K562 (cell line): ENCODE data around the gene RIOK3. TPM values are rescaled to one million over a fixed set of nuclear protein-coding genes. Genes with fewer than 3 reads are reported as not detected.

Experiments used
- ARID3B ChIP-seq: fragments of 250-450 bp; sonication (Bioruptor Pico); IDR thresholded peaks from 2 replicates; pipeline ENCODE4 v1.4.0; 2020; ENCODE audit warnings: borderline replicate concordance
- ATF1 ChIP-seq, 2 experiments: fragments of 450-650 bp in 1 of 2; IDR thresholded peaks; 2 replicates each; pipeline ENCODE4 v1.6.1; 2016; ENCODE audit warnings: missing compliant biosample characterization in 1 of 2, missing genetic modification characterization in 1 of 2
- CBX3 ChIP-seq, 2 experiments: IDR thresholded peaks; 1 replicate in 1 of 2; 2 replicates in 1 of 2; pipeline ENCODE4 v1.6.1; 2012; ENCODE audit warnings: inconsistent platforms in 2 of 2, low read length in 2 of 2, borderline replicate concordance in 1 of 2, control low read depth in 1 of 2
- CTCF ChIP-seq, 3 experiments: IDR thresholded peaks in 2 of 3; conservative IDR thresholded peaks in 1 of 3; 2 replicates each; pipeline ENCODE4 v1.5.1; 2011 to 2012; ENCODE audit warnings: low read length in 3 of 3, mild to moderate bottlenecking in 3 of 3, control low read depth in 2 of 3, improper control_type of control experiment in 1 of 3, inconsistent platforms in 1 of 3, low read depth in 1 of 3, mixed read lengths in 1 of 3, moderate library complexity in 1 of 3; ENCODE audit not compliant: insufficient read depth in 2 of 3
- EWSR1 ChIP-seq: fragments of 450-650 bp; IDR thresholded peaks from 2 replicates; pipeline ENCODE4 v1.6.1; 2018; ENCODE audit warnings: borderline replicate concordance, mild to moderate bottlenecking, low read depth, moderate library complexity; ENCODE audit not compliant: partially characterized antibody
- FOXA1 ChIP-seq: fragments of 450-650 bp; IDR thresholded peaks from 2 replicates; pipeline ENCODE4 v1.6.1; 2016; ENCODE audit warnings: mild to moderate bottlenecking, borderline replicate concordance
- HDAC2 ChIP-seq: fragments of 450-650 bp; IDR thresholded peaks from 2 replicates; pipeline ENCODE4 v1.6.1; 2016; ENCODE audit warnings: mild to moderate bottlenecking
- LEF1 ChIP-seq: fragments of 450-650 bp; IDR thresholded peaks from 2 replicates; pipeline ENCODE4 v1.6.1; 2016; ENCODE audit warnings: mild to moderate bottlenecking
- MNT ChIP-seq, 2 experiments: fragments of 450-650 bp; conservative IDR thresholded peaks; 2 replicates each; pipeline ENCODE4 v1.6.1; 2017; ENCODE audit warnings: mild to moderate bottlenecking in 2 of 2, moderate library complexity in 2 of 2
- NR2F6 ChIP-seq: fragments of 450-650 bp; formaldehyde crosslinking; IDR thresholded peaks from 2 replicates; pipeline ENCODE4 v1.4.0; 2020; ENCODE audit warnings: mild to moderate bottlenecking
- PHTF2 ChIP-seq: fragments of 250-450 bp; sonication (Bioruptor Pico); IDR thresholded peaks from 2 replicates; pipeline ENCODE4 v1.5.0; 2021; ENCODE audit warnings: mild to moderate bottlenecking
- POLR3A ChIP-seq: IDR thresholded peaks from 2 replicates; pipeline ENCODE4 v1.6.1; 2011; ENCODE audit warnings: borderline replicate concordance, mild to moderate bottlenecking, moderate library complexity; ENCODE audit not compliant: insufficient read length, insufficient read depth; ENCODE audit errors: extremely low read depth
- SP1 ChIP-seq: sonication (generic); formaldehyde crosslinking; IDR thresholded peaks from 2 replicates; pipeline ENCODE4 v1.8.1; 2022; ENCODE audit warnings: mild to moderate bottlenecking, missing genetic modification reagents
- SREBF1 ChIP-seq: fragments of 150-350 bp; IDR thresholded peaks from 2 replicates; pipeline ENCODE4 v1.6.1; 2014; ENCODE audit warnings: antibody characterized with exemption, low read depth, low read length, borderline replicate concordance
- SRSF1 ChIP-seq: fragments of 200-400 bp; formaldehyde crosslinking; IDR thresholded peaks from 2 replicates; pipeline ENCODE4 v1.6.1; 2017; ENCODE audit warnings: mild to moderate bottlenecking, low read depth, low read length, moderate library complexity
- TEAD1 ChIP-seq, 2 experiments: fragments of 450-650 bp in 1 of 2; sonication (generic) in 1 of 2; formaldehyde crosslinking; IDR thresholded peaks; 2 replicates each; pipeline versions ENCODE4 v1.4.0 to v1.8.0; 2020 to 2022; ENCODE audit warnings: mild to moderate bottlenecking in 2 of 2, missing genetic modification reagents in 1 of 2
- USF1 ChIP-seq: sonication (generic); formaldehyde crosslinking; IDR thresholded peaks from 2 replicates; pipeline ENCODE4 v1.9.0; 2022; ENCODE audit warnings: mild to moderate bottlenecking, missing genetic modification reagents
- XRCC3 ChIP-seq: fragments of 450-650 bp; IDR thresholded peaks from 2 replicates; pipeline ENCODE4 v1.6.1; 2017; ENCODE audit warnings: mild to moderate bottlenecking, moderate library complexity
- ZNF232 ChIP-seq: sonication (generic); formaldehyde crosslinking; IDR thresholded peaks from 2 replicates; pipeline ENCODE4 v1.8.0; 2022; ENCODE audit warnings: mild to moderate bottlenecking, missing genetic modification reagents
- ZNF24 ChIP-seq: fragments of 450-650 bp; IDR thresholded peaks from 2 replicates; pipeline ENCODE4 v1.6.1; 2016
- ZNF324 ChIP-seq: fragments of 250-450 bp; sonication (Bioruptor Pico); IDR thresholded peaks from 2 replicates; pipeline ENCODE4 v1.4.0; 2020; ENCODE audit warnings: mild to moderate bottlenecking
- ZNF785 ChIP-seq: fragments of 250-450 bp; sonication (Bioruptor Pico); IDR thresholded peaks from 2 replicates; pipeline ENCODE4 v1.4.0; 2020; ENCODE audit warnings: mild to moderate bottlenecking
- polyA plus RNA-seq, 8 experiments: library from polyadenylated mRNA; depleted of rRNA in 4 of 8; stranded (reverse) in 5 of 8; unstranded in 3 of 8; fragments of >200 nt; fragmentation: Nextera tagmentation in 2 of 8; fragmentation: Illumina TruSeq in 1 of 8; extraction: Ambion mirVana in 2 of 8; extraction: Trizol in 1 of 8; gene quantifications; 2 replicates each; pipeline versions ENCODE4 v1.2.1 to v1.2.3, GENCODE V29; 2011 to 2014; ENCODE audit warnings: inconsistent platforms in 1 of 8, missing spikeins in 1 of 8
- total RNA-seq, 7 experiments: library from RNA; depleted of rRNA in 6 of 7; stranded (reverse); fragments of >200 nt in 6 of 7; fragmentation: Illumina TruSeq in 2 of 7; extraction: Trizol in 2 of 7; gene quantifications; 2 replicates each; pipeline versions ENCODE4 v1.2.1 to v1.2.3, GENCODE V29; 2011 to 2021; ENCODE audit warnings: low replicate concordance in 1 of 7

Gene RIOK3
- total and polyA plus RNA-seq, 9 of the 15 experiments (the other 6 are each of a cell fraction or from before 2014, with no cell fraction given), result 21.4 to 89.5 (median 62.9) TPM

- TF ChIP-seq ATF1 (CRISPR knock-in tag; IDR thresholded peaks at IDR 0.05), result no peak
- peak; percentile 81 for TF ChIP-seq ATF1 (tag; IDR thresholded peaks at IDR 0.05)
- TF ChIP-seq ZNF24, result peak; percentile 61; the same call in 1 of the 2 replicates
- no peak for TF ChIP-seq POLR3A
- TF ChIP-seq PHTF2 (CRISPR knock-in tag), result no peak
- no peak for TF ChIP-seq ZNF232 (CRISPR knock-in tag)
- TF ChIP-seq CTCF (IDR thresholded peaks at IDR 0.05 in 2 of 3, conservative IDR thresholded peaks at IDR 0.05 in 1 of 3; ENCODE audit: insufficient read depth in 2 of 3, low read depth in 1 of 3, low read length in 3 of 3), result 0 out of 6 replicates have a peak, but pooled peaks of 1 of the 3 experiments have one; percentile 1
- peak; percentile 6; the same call in 1 of the 2 replicates for TF ChIP-seq FOXA1
- TF ChIP-seq ARID3B (CRISPR knock-in tag), result peak; percentile 79; the same call in 1 of the 2 replicates
- peak; percentile 93 for TF ChIP-seq USF1 (CRISPR knock-in tag)
- TF ChIP-seq LEF1, result no peak; the same call in none of the 2 replicates
- no peak for TF ChIP-seq NR2F6 (CRISPR knock-in tag)
- TF ChIP-seq ZNF324 (CRISPR knock-in tag), result no peak
- no peak for TF ChIP-seq SRSF1
- TF ChIP-seq SP1 (CRISPR knock-in tag), result no peak; the same call in 1 of the 2 replicates
- no peak for TF ChIP-seq SREBF1
- no peak for TF ChIP-seq EWSR1
- TF ChIP-seq MNT (conservative IDR thresholded peaks at IDR 0.05), result peak; percentile 94 to 98
- peak; percentile 7 to 90; a peak in 2 of 4 replicates for TF ChIP-seq TEAD1 (CRISPR knock-in tag; IDR thresholded peaks at IDR 0.05)
- peak; percentile 75; the same call in 1 of the 2 replicates for TF ChIP-seq HDAC2
- TF ChIP-seq CBX3 (IDR thresholded peaks at IDR 0.05; ENCODE audit: borderline replicate concordance in 1 of 2, low read length in 2 of 2), result no peak; a peak in 1 of 3 replicates
- no peak for TF ChIP-seq XRCC3
- TF ChIP-seq ZNF785 (CRISPR knock-in tag), result no peak
These were observed at the start of gene RIOK3 (continued) for GRCh38 chr18:23452728-23453679.
